ENCODE measurements around the gene AHI1.

GRCh38 chr6:135282395-135282794, 215.1 kb downstream of the AHI1 start:
- no peak for TF ChIP-seq CTCF (conservative IDR thresholded peaks at IDR 0.05; ENCODE audit: low read depth, low read length)
- no peak for TF ChIP-seq EZH2 (IDR thresholded peaks at IDR 0.05; ENCODE audit: low read length, unreplicated experiment)

Measured in PC-3 (cell line).